Stimulated activated CD4-positive, alpha-beta T cell treated with anti-CD3 and anti-CD28 coated beads, Interleukin-12 subunit alpha, Interleukin-12 subunit beta, amount 100 ng/mL, for 48 hours (primary cell): ENCODE data around the gene SLC36A4.
"Not testable (repeated sequence)": the region's sequence is repeated elsewhere in the genome, so short reads cannot be mapped to it uniquely, and the experiment has no call there.

ENCODE experiments used
- DNase-seq, 3 donors: peaks; one replicate each; pipeline ENCODE4 v3.0.0-alpha.2; 2020; ENCODE audit warnings: low read depth in 2 of 3, low spot score in 1 of 3

The SLC36A4 gene

GRCh38 chr11:93194673-93195291, 3.0 kb downstream of the SLC36A4 start:
- no peak for DNase-seq

GRCh38 chr11:93193731-93194130, 4.1 kb downstream of the SLC36A4 start:
- no peak for DNase-seq

- no peak for DNase-seq
Observed at GRCh38 chr11:93192163-93192562, 5.6 kb downstream of the SLC36A4 start.

GRCh38 chr11:93189462-93189861, 8.3 kb downstream of the SLC36A4 start:
- no peak for DNase-seq

GRCh38 chr11:93188726-93189125, 9.1 kb downstream of the SLC36A4 start:
- no peak for DNase-seq

- no peak for DNase-seq
Observed at GRCh38 chr11:93187290-93187689, 10.5 kb downstream of the SLC36A4 start.

GRCh38 chr11:93177891-93178290, 19.9 kb downstream of the SLC36A4 start:
- DNase-seq: not testable (repeated sequence)

GRCh38 chr11:93169950-93170561, 27.7 kb downstream of the SLC36A4 start:
- no peak for DNase-seq

- no peak for DNase-seq
Observed at GRCh38 chr11:93169143-93169542, 28.6 kb downstream of the SLC36A4 start.

- DNase-seq: no peak
Observed at GRCh38 chr11:93166862-93167261, 30.9 kb downstream of the SLC36A4 start.

- DNase-seq: no peak
Observed at GRCh38 chr11:93166194-93166593, 31.6 kb downstream of the SLC36A4 start.

GRCh38 chr11:93160808-93161207, 37.0 kb downstream of the SLC36A4 start:
- no peak for DNase-seq

GRCh38 chr11:93160156-93160555, 37.6 kb downstream of the SLC36A4 start:
- no peak for DNase-seq

GRCh38 chr11:93159721-93160120, 38.1 kb downstream of the SLC36A4 start:
- no peak for DNase-seq

- DNase-seq: no peak
Observed at GRCh38 chr11:93155738-93156137, 42.1 kb downstream of the SLC36A4 start.

- no peak for DNase-seq
Observed at GRCh38 chr11:93145390-93145915, 52.3 kb downstream of the SLC36A4 start.

GRCh38 chr11:93143800-93144199, 54.0 kb downstream of the SLC36A4 start:
- no peak for DNase-seq

GRCh38 chr11:93143186-93143585, 54.6 kb downstream of the SLC36A4 start:
- DNase-seq: no peak

GRCh38 chr11:93133488-93134109, 64.2 kb downstream of the SLC36A4 start:
- DNase-seq: no peak

- DNase-seq: no peak
Observed at GRCh38 chr11:93132836-93133235, 65.0 kb downstream of the SLC36A4 start.

GRCh38 chr11:93131709-93132108, 66.1 kb downstream of the SLC36A4 start:
- DNase-seq: no peak

- DNase-seq: no peak
Observed at GRCh38 chr11:93128574-93128973, 69.2 kb downstream of the SLC36A4 start.
